KBM-7 (cell line): ENCODE results near the gene IGDCC3.

ENCODE experiments used
- DNase-seq: peaks from one replicate; pipeline ENCODE4 v3.0.0-alpha.2; 2015
- in situ Hi-C: fragments of 300-500 bp; cut with MboI; formaldehyde crosslinking; loops from 2 replicates; pipeline ENCODE4 v1.14.3; 2020; ENCODE audit warnings: low sequenced_read_pairs, low pct_unique_long_range_greater_than_20kb, mixed read lengths

IGDCC3 gene

GRCh38 chr15:65377976-65378366 is at the start of gene IGDCC3:
IGDCC3 (minus strand) TSS chr15:65378002; CDS start chr15:65377788, 214 bp downstream.
- in situ Hi-C loops, result no loop called here
- DNase-seq, result peak; percentile 25

GRCh38 chr15:65426216-65426853 is 48.5 kb upstream of the IGDCC3 start:
- DNase-seq, result no peak
- in situ Hi-C loops, result no loop called here

- in situ Hi-C loops, result no loop called here
- no peak for DNase-seq
Measured at GRCh38 chr15:65424683-65425082, 46.9 kb upstream of the IGDCC3 start.

GRCh38 chr15:65423976-65424679 is 46.3 kb upstream of the IGDCC3 start:
- in situ Hi-C loops, result no loop called here
- no peak for DNase-seq

GRCh38 chr15:65423150-65423975 is 45.6 kb upstream of the IGDCC3 start:
- in situ Hi-C loops, result no loop called here
- DNase-seq, result no peak

- peak; percentile 82 for DNase-seq
- in situ Hi-C loops, result no loop called here
Measured at GRCh38 chr15:65421360-65422215, 43.8 kb upstream of the IGDCC3 start.

- in situ Hi-C loops, result no loop called here
- DNase-seq, result no peak
Measured at GRCh38 chr15:65420975-65421359, 43.2 kb upstream of the IGDCC3 start.

GRCh38 chr15:65418596-65418995 is 40.8 kb upstream of the IGDCC3 start:
- no peak for DNase-seq
- in situ Hi-C loops, result no loop called here

GRCh38 chr15:65416845-65417416 is 39.1 kb upstream of the IGDCC3 start:
- no peak for DNase-seq
- in situ Hi-C loops, result no loop called here

GRCh38 chr15:65414841-65415621 is 37.2 kb upstream of the IGDCC3 start:
- in situ Hi-C loops, result no loop called here
- DNase-seq, result no peak

- in situ Hi-C loops, result no loop called here
Measured at GRCh38 chr15:65413760-65414144, 36.0 kb upstream of the IGDCC3 start.

GRCh38 chr15:65413051-65413759 is 35.4 kb upstream of the IGDCC3 start:
- in situ Hi-C loops, result no loop called here
- no peak for DNase-seq

More at GRCh38 chr15:65413760-65414144, 36.0 kb upstream of the IGDCC3 start:
- DNase-seq, result no peak

GRCh38 chr15:65412556-65412955 is 34.8 kb upstream of the IGDCC3 start:
- DNase-seq, result no peak

GRCh38 chr15:65411465-65412071 is 33.8 kb upstream of the IGDCC3 start:
- in situ Hi-C loops, result no loop called here
- no peak for DNase-seq

More at GRCh38 chr15:65412556-65412955, 34.8 kb upstream of the IGDCC3 start:
- in situ Hi-C loops, result no loop called here

GRCh38 chr15:65410972-65411371 is 33.2 kb upstream of the IGDCC3 start:
- DNase-seq, result no peak
- in situ Hi-C loops, result no loop called here

- DNase-seq, result no peak
- in situ Hi-C loops, result no loop called here
Measured at GRCh38 chr15:65410036-65410435, 32.2 kb upstream of the IGDCC3 start.

- in situ Hi-C loops, result no loop called here
- DNase-seq, result peak; percentile 83
Measured at GRCh38 chr15:65409036-65409631, 31.3 kb upstream of the IGDCC3 start.
